ENCODE results near the gene POU2AF1. TPM values are rescaled to one million over a fixed set of nuclear protein-coding genes. Genes with fewer than 3 reads are reported as not detected.

Gene POU2AF1
- total and polyA plus RNA-seq, 4 donors: 2.0 to 6.9 (median 4.5) TPM

GRCh38 chr11:111391328-111392124 is 12.5 kb upstream of the POU2AF1 start:
- Histone ChIP-seq H3K27me3 (ENCODE audit: control insufficient read depth in 3 of 3, insufficient read depth in 3 of 3, low read length in 2 of 3) (no peaks in the 10 kb centered on the region), H3K9ac (ENCODE audit: insufficient read depth in 1 of 2, low read length in 2 of 2) (no peak overlapping the region), H3K4me1 (ENCODE audit: control insufficient read depth in 5 of 5, insufficient read depth in 5 of 5, low read length in 5 of 5) (no peaks in the 10 kb centered on the region), H3K4me3 (no peak overlapping the region), H3K36me3 (ENCODE audit: control insufficient read depth in 4 of 4, insufficient read depth in 4 of 4, low read length in 4 of 4) (no peaks in the 10 kb centered on the region), H3K9me3 (ENCODE audit: control insufficient read depth in 4 of 4, insufficient read depth in 3 of 4, low read length in 3 of 4) (no peaks in the 10 kb centered on the region), H3K27ac (ENCODE audit: low read depth in 1 of 2, low read length in 1 of 2) (no peak overlapping the region)
- ATAC-seq (ENCODE audit: insufficient read depth, low FRiP score) (no peak), DNase-seq (no peak)
- TF ChIP-seq, protein P1, sequence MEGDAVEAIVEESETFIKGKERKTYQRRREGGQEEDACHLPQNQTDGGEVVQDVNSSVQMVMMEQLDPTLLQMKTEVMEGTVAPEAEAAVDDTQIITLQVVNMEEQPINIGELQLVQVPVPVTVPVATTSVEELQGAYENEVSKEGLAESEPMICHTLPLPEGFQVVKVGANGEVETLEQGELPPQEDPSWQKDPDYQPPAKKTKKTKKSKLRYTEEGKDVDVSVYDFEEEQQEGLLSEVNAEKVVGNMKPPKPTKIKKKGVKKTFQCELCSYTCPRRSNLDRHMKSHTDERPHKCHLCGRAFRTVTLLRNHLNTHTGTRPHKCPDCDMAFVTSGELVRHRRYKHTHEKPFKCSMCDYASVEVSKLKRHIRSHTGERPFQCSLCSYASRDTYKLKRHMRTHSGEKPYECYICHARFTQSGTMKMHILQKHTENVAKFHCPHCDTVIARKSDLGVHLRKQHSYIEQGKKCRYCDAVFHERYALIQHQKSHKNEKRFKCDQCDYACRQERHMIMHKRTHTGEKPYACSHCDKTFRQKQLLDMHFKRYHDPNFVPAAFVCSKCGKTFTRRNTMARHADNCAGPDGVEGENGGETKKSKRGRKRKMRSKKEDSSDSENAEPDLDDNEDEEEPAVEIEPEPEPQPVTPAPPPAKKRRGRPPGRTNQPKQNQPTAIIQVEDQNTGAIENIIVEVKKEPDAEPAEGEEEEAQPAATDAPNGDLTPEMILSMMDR (IDR thresholded peaks at IDR 0.05; ENCODE audit: control extremely low read depth, extremely low read depth): no peak
- 94 to 95% methylated on average over 13 of the region's 13 CpGs for WGBS, 2 donors

DNA sequence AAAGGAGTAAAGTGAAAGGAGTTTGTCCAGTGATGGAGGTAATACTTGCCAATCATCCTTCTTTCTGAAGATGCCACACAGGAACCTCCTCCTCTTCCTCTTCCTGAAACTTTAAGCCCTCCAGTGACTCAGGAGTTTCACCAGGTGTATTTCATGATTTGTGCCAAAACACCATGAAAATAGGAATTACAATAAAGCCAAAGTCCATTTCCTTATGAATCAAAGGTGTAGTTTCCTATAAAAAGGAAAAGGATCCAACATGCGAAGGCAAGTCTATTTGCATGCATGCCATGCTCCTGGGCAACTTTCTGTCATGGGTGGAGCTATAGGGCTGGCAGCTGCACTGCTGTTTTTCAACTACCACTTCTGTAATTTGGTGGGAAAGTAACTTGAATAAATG is 9.8 kb upstream of the POU2AF1 start:
- Histone ChIP-seq H3K4me3 (no peak overlapping the region), H3K9me3 (ENCODE audit: control insufficient read depth in 4 of 4, insufficient read depth in 3 of 4, low read length in 3 of 4) (no peaks in the 10 kb centered on the region), H3K9ac (ENCODE audit: insufficient read depth in 1 of 2, low read length in 2 of 2) (no peak overlapping the region), H3K27me3 (ENCODE audit: control insufficient read depth in 3 of 3, insufficient read depth in 3 of 3, low read length in 2 of 3) (no peaks in the 10 kb centered on the region), H3K36me3 (ENCODE audit: control insufficient read depth in 4 of 4, insufficient read depth in 4 of 4, low read length in 4 of 4) (no peaks in the 10 kb centered on the region), H3K4me1 (ENCODE audit: control insufficient read depth in 5 of 5, insufficient read depth in 5 of 5, low read length in 5 of 5) (no peaks in the 10 kb centered on the region), H3K27ac (ENCODE audit: low read depth in 1 of 2, low read length in 1 of 2) (no peak overlapping the region)
- 73 to 81% methylated on average over 1 of the region's 1 CpG for WGBS, 2 donors
- ATAC-seq (ENCODE audit: insufficient read depth, low FRiP score) (no peak), DNase-seq (no peak)
- TF ChIP-seq, protein P1 (IDR thresholded peaks at IDR 0.05; ENCODE audit: control extremely low read depth, extremely low read depth): no peak

DNA sequence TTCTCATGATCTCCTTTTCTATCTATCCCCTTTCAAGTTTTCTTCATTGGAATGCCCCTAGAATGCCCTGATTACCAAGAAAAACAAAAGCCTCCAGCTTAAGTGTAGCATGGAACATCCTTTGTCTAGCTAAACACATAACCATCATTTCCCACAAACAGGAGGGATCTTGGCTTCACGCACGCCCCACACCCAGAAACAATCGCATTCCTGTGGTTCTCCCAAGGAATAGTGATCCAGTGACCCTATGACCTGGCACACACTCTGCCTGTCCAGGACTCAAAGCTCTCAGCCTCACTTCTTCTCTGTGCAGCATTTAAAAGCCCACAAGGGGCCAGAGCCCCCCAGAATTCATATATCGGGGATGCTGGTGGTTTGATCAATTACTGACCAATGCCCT is 9.3 kb upstream of the POU2AF1 start:
- H3K36me3 ChIP-seq (ENCODE audit: control insufficient read depth in 4 of 4, insufficient read depth in 4 of 4, low read length in 4 of 4): no peaks in the 10 kb centered on the region
- no peaks in the 10 kb centered on the region for H3K4me1 ChIP-seq (ENCODE audit: control insufficient read depth in 5 of 5, insufficient read depth in 5 of 5, low read length in 5 of 5)
- H3K27ac ChIP-seq (ENCODE audit: low read depth in 1 of 2, low read length in 1 of 2): no peak overlapping the region
- no peaks in the 10 kb centered on the region for H3K9me3 ChIP-seq (ENCODE audit: control insufficient read depth in 4 of 4, insufficient read depth in 3 of 4, low read length in 3 of 4)
- H3K4me3 ChIP-seq: no peak overlapping the region
- no peaks in the 10 kb centered on the region for H3K27me3 ChIP-seq (ENCODE audit: control insufficient read depth in 3 of 3, insufficient read depth in 3 of 3, low read length in 2 of 3)
- TF ChIP-seq, protein P1 (IDR thresholded peaks at IDR 0.05; ENCODE audit: control extremely low read depth, extremely low read depth): no peak
- no peak for DNase-seq
- WGBS, 2 donors: 93 to 96% methylated on average over 4 of the region's 4 CpGs
- no peak for ATAC-seq (ENCODE audit: insufficient read depth, low FRiP score)
- H3K9ac ChIP-seq (ENCODE audit: insufficient read depth in 1 of 2, low read length in 2 of 2): no peak overlapping the region

All from lung (tissue), 12 donors.